Measurements from ENCODE around the gene LSR. TPM values are rescaled to one million over a fixed set of nuclear protein-coding genes. Genes with fewer than 3 reads are reported as not detected.

Gene LSR, protein sequence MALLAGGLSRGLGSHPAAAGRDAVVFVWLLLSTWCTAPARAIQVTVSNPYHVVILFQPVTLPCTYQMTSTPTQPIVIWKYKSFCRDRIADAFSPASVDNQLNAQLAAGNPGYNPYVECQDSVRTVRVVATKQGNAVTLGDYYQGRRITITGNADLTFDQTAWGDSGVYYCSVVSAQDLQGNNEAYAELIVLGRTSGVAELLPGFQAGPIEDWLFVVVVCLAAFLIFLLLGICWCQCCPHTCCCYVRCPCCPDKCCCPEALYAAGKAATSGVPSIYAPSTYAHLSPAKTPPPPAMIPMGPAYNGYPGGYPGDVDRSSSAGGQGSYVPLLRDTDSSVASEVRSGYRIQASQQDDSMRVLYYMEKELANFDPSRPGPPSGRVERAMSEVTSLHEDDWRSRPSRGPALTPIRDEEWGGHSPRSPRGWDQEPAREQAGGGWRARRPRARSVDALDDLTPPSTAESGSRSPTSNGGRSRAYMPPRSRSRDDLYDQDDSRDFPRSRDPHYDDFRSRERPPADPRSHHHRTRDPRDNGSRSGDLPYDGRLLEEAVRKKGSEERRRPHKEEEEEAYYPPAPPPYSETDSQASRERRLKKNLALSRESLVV
- polyA plus RNA-seq (2011; rRNA removed) (0.42 and 0.53 TPM in 2 replicates), polyA minus RNA-seq (2011; rRNA and poly(A)+ RNA removed) (0.19 TPM in 1 of 2 replicates, not detected in the other)

DNA sequence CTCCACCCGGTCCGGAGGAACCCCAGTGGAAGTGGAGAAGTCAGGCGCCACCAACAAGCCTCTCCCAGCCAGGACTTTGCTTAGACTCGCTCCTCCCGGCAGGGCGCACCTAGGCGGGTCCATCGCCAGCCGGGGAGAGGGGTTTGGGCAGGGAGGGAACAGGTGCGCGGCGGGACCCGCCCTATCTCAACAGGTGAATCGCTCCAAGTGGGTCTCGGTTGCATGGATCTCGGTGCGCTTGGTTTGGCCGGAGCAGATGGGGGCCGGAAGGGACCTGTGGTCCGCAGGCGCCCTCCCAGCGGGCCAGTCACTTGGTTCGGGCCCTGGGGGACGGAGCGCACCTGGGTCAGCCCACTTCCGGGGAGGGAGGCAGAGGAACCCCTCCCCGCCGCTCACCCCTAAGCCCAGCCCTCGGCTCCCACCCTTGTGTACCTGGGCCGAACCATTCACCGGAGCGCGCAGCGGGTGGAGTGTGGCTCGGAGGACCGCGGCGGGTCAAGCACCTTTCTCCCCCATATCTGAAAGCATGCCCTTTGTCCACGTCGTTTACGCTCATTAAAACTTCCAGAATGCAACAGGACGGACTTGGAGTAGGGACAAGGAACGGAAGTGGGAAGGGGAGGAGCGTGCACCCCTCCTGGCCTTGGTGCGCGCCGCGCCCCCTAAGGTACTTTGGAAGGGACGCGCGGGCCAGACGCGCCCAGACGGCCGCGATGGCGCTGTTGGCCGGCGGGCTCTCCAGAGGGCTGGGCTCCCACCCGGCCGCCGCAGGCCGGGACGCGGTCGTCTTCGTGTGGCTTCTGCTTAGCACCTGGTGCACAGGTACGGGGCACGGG is at the start of gene LSR:
Gene LSR, plus strand, starts transcription at position 693 of the 836 bp plus-strand sequence. Its CDS starts 21 bp downstream, at position 714.
- POLR2A ChIA-PET, result no interaction called here
- TF ChIP-seq, protein P1, sequence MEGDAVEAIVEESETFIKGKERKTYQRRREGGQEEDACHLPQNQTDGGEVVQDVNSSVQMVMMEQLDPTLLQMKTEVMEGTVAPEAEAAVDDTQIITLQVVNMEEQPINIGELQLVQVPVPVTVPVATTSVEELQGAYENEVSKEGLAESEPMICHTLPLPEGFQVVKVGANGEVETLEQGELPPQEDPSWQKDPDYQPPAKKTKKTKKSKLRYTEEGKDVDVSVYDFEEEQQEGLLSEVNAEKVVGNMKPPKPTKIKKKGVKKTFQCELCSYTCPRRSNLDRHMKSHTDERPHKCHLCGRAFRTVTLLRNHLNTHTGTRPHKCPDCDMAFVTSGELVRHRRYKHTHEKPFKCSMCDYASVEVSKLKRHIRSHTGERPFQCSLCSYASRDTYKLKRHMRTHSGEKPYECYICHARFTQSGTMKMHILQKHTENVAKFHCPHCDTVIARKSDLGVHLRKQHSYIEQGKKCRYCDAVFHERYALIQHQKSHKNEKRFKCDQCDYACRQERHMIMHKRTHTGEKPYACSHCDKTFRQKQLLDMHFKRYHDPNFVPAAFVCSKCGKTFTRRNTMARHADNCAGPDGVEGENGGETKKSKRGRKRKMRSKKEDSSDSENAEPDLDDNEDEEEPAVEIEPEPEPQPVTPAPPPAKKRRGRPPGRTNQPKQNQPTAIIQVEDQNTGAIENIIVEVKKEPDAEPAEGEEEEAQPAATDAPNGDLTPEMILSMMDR (IDR thresholded peaks at IDR 0.05; ENCODE audit: insufficient read depth, low read depth, low read length), result no peak
- peaks cover 16% of the 10 kb centered on the region for H3K27me3 ChIP-seq (ENCODE audit: control insufficient read depth, insufficient read depth, low read length)
- no peak for DNase-seq (ENCODE audit: low read depth)
- CTCF ChIA-PET, result no interaction called here
- no peaks in the 10 kb centered on the region for H3K36me3 ChIP-seq (ENCODE audit: control insufficient read depth, insufficient read depth, low read length)
- H3K4me3 ChIP-seq (ENCODE audit: low read depth, low read length), result no peak within 1 kb of the TSS

DNA sequence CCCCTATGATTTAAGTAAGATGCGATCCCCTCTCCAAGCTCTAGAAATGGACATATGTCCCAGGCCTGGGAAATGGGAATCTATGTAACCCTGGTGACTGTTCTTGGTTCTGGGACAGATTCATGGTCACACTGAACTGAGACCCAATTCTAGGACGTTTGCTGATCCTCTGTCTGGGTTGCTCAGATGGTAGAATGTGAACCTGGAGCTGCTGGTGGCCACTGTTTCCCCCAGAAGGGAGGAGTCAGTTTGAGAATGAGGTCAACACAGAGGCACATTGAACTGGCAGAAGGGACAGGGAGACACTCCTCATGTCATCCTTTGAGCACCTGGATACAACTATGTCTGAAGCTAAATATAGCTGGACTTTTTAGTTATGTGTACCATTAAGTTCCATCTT is 49.3 kb upstream of the LSR start:
- DNase-seq (ENCODE audit: low read depth), result no peak
- Histone ChIP-seq H3K36me3 (ENCODE audit: control insufficient read depth, insufficient read depth, low read length) (no peaks in the 10 kb centered on the region), H3K4me3 (ENCODE audit: low read depth, low read length) (no peak overlapping the region), H3K27me3 (ENCODE audit: control insufficient read depth, insufficient read depth, low read length) (peaks cover 2% of the 10 kb centered on the region)
- POLR2A ChIA-PET, result no interaction called here
- CTCF ChIA-PET, result interaction anchor here (0.6 kb wide), 2 partner anchors 10 to 765 kb away, joined by 3 read pairs; no protein-coding TSS in a partner anchor
- TF ChIP-seq, protein P1 (IDR thresholded peaks at IDR 0.05; ENCODE audit: insufficient read depth, low read depth, low read length), result no peak

DNA sequence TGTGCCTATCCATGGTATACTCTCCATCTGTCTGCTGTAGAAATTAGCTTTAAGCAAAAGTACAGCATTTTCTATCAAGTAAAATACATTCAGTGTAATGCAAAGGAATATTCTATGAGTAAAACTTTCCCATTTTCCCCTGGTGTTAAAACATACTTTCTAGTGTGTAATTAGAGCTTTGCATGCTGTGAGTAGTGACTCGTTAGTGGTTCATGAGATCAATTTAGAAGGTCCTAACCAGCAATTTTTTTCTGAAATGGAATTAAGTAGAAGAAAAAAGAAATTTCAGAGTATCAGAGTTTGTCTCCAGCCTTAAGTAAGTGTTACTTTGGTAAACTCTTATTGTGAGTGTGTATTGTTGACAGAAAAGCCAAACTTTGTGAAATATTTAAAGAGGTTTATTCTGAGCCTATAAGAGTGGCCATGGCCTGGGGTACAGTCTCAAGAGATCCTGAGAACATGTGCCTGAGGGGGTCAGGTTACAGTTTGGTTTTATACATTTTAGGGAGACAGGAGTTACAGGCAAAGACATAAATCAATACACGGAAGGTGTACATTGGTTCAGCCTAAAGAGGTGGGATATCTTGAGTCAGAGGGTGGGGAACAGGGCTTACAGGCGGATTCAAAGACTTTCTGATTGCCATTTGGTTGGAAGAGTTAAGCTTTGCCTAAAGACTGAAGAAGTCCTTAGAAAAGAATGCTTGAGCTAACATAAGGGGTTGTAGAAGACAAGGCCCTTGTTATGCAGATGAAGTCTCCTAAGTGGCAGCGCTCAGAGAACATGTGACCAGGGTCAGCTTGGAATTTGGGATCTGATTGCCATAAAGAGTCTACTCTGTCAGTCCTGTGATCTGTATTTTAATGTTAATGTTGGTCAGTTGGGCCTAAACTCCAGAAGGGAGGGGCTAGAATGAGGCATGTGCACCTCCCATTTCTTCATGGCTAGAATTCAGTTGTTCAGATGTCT is 45.8 kb upstream of the LSR start:
- H3K27me3 ChIP-seq (ENCODE audit: control insufficient read depth, insufficient read depth, low read length), result peaks cover 1% of the 10 kb centered on the region
- CTCF ChIA-PET, result no interaction called here
- POLR2A ChIA-PET, result no interaction called here
- TF ChIP-seq, protein P1 (IDR thresholded peaks at IDR 0.05; ENCODE audit: insufficient read depth, low read depth, low read length), result no peak
- DNase-seq (ENCODE audit: low read depth), result no peak
- no peak overlapping the region for H3K4me3 ChIP-seq (ENCODE audit: low read depth, low read length)
- H3K36me3 ChIP-seq (ENCODE audit: control insufficient read depth, insufficient read depth, low read length), result no peaks in the 10 kb centered on the region

DNA sequence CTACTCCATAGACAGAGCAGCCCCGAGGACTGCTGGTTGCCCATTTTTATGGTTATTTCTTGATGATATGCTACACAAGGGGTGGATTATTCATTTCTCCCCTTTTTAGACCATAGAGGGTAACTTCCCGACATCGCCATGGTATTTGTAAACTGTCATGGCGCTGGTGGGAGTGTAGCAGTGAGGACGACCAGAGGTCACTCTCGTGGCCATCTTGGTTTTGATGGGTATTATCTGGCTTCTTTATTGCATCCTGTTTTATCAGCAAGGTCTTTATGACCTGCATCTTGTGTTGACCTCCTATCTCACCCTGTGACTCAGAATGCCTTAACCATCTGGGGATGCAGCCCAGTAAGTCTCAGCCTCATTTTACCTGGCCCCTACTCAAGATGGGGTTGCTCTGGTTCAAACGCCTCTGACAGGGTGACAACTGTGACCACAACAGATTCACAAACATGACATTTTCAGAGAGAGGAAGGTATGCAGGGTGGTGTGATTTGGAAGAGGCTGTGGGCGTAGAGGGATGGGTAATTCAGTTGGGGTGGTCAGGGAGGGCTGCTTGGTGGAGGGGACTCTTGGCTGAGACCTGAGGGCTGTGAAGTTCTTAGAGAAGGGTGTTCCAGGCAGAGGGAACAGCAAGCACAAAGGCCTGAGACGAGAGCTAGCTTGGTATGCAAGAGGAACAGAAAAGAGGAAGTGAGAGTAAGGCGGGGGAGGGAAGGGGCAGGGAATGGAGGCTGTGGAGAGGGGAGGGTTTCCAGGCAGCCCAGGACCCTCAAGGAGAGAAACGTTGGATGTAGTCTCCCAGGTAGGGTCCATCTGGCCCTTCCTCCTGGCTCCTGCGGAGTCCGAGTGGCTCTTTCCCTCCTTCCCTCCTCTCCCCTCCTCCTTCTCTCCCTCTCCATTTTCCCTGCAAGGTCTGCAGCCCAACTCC is 43.7 kb upstream of the LSR start:
- H3K4me3 ChIP-seq (ENCODE audit: low read depth, low read length), result no peak overlapping the region
- TF ChIP-seq, protein P1 (IDR thresholded peaks at IDR 0.05; ENCODE audit: insufficient read depth, low read depth, low read length), result no peak
- H3K36me3 ChIP-seq (ENCODE audit: control insufficient read depth, insufficient read depth, low read length), result no peaks in the 10 kb centered on the region
- POLR2A ChIA-PET, result no interaction called here
- DNase-seq (ENCODE audit: low read depth), result no peak
- H3K27me3 ChIP-seq (ENCODE audit: control insufficient read depth, insufficient read depth, low read length), result peaks cover 1% of the 10 kb centered on the region; the same call in 1 of the 2 replicates
- CTCF ChIA-PET, result no interaction called here
